Nephron (organoid): Measurements from ENCODE around the gene TEX13B.

ENCODE experiments used
- H3K27ac Mint-ChIP-seq, 3 experiments: 2 replicates each; pipeline ENCODE4 v1.8.0; 2020; ENCODE audit warnings: mixed read lengths in 3 of 3, mild to moderate bottlenecking in 2 of 3, moderate library complexity in 1 of 3
- H3K27me3 Mint-ChIP-seq: 2 replicates; pipeline ENCODE4 v1.8.0; 2021; ENCODE audit warnings: low read depth, mild to moderate bottlenecking, moderate library complexity, mixed read lengths
- H3K36me3 Mint-ChIP-seq: 2 replicates; pipeline ENCODE4 v1.8.0; 2020; ENCODE audit warnings: low read depth, mixed read lengths
- H3K4me1 Mint-ChIP-seq: 2 replicates; pipeline ENCODE4 v1.8.0; 2020; ENCODE audit warnings: mixed read lengths
- H3K4me3 Mint-ChIP-seq, 3 experiments: 2 replicates each; pipeline ENCODE4 v1.8.0; 2020; ENCODE audit warnings: mild to moderate bottlenecking in 3 of 3, mixed read lengths in 3 of 3, moderate library complexity in 2 of 3
- H3K9me3 Mint-ChIP-seq: 2 replicates; pipeline ENCODE4 v1.8.0; 2020; ENCODE audit warnings: mixed read lengths
- CTCF ChIP-seq, 3 experiments: fragments of 200-600 bp; sonication (generic); IDR thresholded peaks; one replicate each; pipeline ENCODE4 v1.5.0; 2021; ENCODE audit warnings: antibody characterized with exemption in 3 of 3; ENCODE audit not compliant: unreplicated experiment in 3 of 3

The TEX13B gene

GRCh38 chrX:108000751-108001150 is 18.6 kb upstream of the TEX13B start:
- Mint-ChIP-seq H3K9me3 (peaks cover 14% of the 10 kb centered on the region), H3K27me3 (peaks cover 10% of the 10 kb centered on the region), H3K36me3 (no peaks in the 10 kb centered on the region), H3K27ac (no peak overlapping the region), H3K4me3 (no peak overlapping the region), H3K4me1 (no peaks in the 10 kb centered on the region)
- no peak for TF ChIP-seq CTCF (IDR thresholded peaks at IDR 0.05; ENCODE audit: unreplicated experiment in 3 of 3)

GRCh38 chrX:107996124-107996523 is 14.0 kb upstream of the TEX13B start:
- TF ChIP-seq CTCF (IDR thresholded peaks at IDR 0.05; ENCODE audit: unreplicated experiment in 3 of 3), result no peak
- Mint-ChIP-seq H3K36me3 (no peaks in the 10 kb centered on the region), H3K27ac (no peak overlapping the region), H3K27me3 (peaks cover 6% of the 10 kb centered on the region), H3K4me3 (no peak overlapping the region), H3K4me1 (no peaks in the 10 kb centered on the region), H3K9me3 (peaks cover 13% of the 10 kb centered on the region)

- H3K27ac Mint-ChIP-seq, result peak overlapping the region; percentile 20 to 72 (median 62)
- H3K9me3 Mint-ChIP-seq, result peaks cover 20% of the 10 kb centered on the region
These were observed 2.9 kb upstream of the TEX13B start for GRCh38 chrX:107985033-107985432.

GRCh38 chrX:107979534-107979933 is 2.6 kb downstream of the TEX13B start:
- Mint-ChIP-seq H3K9me3 (peaks cover 2% of the 10 kb centered on the region), H3K4me3 (no peak overlapping the region), H3K27ac (no peak overlapping the region), H3K4me1 (peaks cover 5% of the 10 kb centered on the region), H3K36me3 (no peaks in the 10 kb centered on the region), H3K27me3 (peaks cover 5% of the 10 kb centered on the region)
- no peak for TF ChIP-seq CTCF (IDR thresholded peaks at IDR 0.05; ENCODE audit: unreplicated experiment in 3 of 3)

More at GRCh38 chrX:107985033-107985432, 2.9 kb upstream of the TEX13B start:
- H3K27me3 Mint-ChIP-seq, result no peaks in the 10 kb centered on the region
- no peaks in the 10 kb centered on the region for H3K36me3 Mint-ChIP-seq
- H3K4me1 Mint-ChIP-seq, result peaks cover 7% of the 10 kb centered on the region
- no peak overlapping the region for H3K4me3 Mint-ChIP-seq
- no peak for TF ChIP-seq CTCF (IDR thresholded peaks at IDR 0.05; ENCODE audit: unreplicated experiment in 3 of 3)

- Mint-ChIP-seq H3K4me3 (no peak overlapping the region), H3K27ac (peak overlapping the region in 1 of 3 experiments; percentile 37), H3K36me3 (no peaks in the 10 kb centered on the region), H3K27me3 (peaks cover 10% of the 10 kb centered on the region), H3K9me3 (no peaks in the 10 kb centered on the region), H3K4me1 (peaks cover 5% of the 10 kb centered on the region)
- peak in 2 of 3 experiments; percentile 23 to 26 for TF ChIP-seq CTCF (IDR thresholded peaks at IDR 0.05; ENCODE audit: unreplicated experiment in 3 of 3)
These were observed 3.4 kb downstream of the TEX13B start for GRCh38 chrX:107978707-107979307.

- H3K4me3 Mint-ChIP-seq, result no peak overlapping the region
- peaks cover 16% of the 10 kb centered on the region for H3K27me3 Mint-ChIP-seq
- no peaks in the 10 kb centered on the region for H3K36me3 Mint-ChIP-seq
- peaks cover 5% of the 10 kb centered on the region for H3K4me1 Mint-ChIP-seq
- TF ChIP-seq CTCF (IDR thresholded peaks at IDR 0.05; ENCODE audit: unreplicated experiment in 3 of 3), result no peak
- H3K27ac Mint-ChIP-seq, result no peak overlapping the region
- no peaks in the 10 kb centered on the region for H3K9me3 Mint-ChIP-seq
These were observed 4.1 kb downstream of the TEX13B start for GRCh38 chrX:107978071-107978470.
